ENCODE measurements around the gene ERAP2.
"Not testable (repeated sequence)": the region's sequence is repeated elsewhere in the genome, so short reads cannot be mapped to it uniquely, and the experiment has no call there.

ERAP2 gene

DNA sequence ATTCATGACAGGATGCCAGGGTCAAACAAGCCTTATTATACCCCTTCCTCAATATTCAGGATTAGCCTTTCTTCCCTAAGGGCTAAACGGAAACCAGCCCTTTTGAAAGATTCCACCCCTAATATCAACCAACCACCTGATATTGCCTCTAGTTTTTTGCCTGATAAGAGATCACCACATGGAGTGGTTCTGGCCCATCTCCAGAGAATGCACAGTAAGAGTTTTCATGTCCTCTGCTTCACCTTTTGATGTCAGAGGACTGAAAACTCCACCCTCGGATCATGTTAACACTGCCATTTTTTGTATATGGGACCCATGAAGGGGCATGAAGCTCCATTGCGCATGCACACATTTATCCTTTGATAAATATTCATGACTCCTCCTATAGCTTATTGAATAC is 53.8 kb downstream of the ERAP2 start:
- Histone ChIP-seq H4K20me1 (ENCODE audit: insufficient read depth, low read length) (no peaks in the 10 kb centered on the region), H3K27ac (ENCODE audit: low read length) (no peak overlapping the region), H3K4me3 (ENCODE audit: low read length) (no peak overlapping the region), H3F3A (ENCODE audit: insufficient read depth, low read length) (peaks cover 27% of the 10 kb centered on the region), H3K9ac (ENCODE audit: low read length) (no peak overlapping the region), H2AFZ (ENCODE audit: low read length) (no peak overlapping the region), H3K4me2 (ENCODE audit: low read depth, low read length) (no peak overlapping the region), H3K27me3 (replicated peaks; ENCODE audit: insufficient read depth, low read length) (no peaks in the 10 kb centered on the region), H3K79me2 (ENCODE audit: low read length) (no peaks in the 10 kb centered on the region), H3K4me1 (ENCODE audit: low read length) (peaks cover 18% of the 10 kb centered on the region), H3K36me3 (replicated peaks; ENCODE audit: insufficient read depth, low read length) (no peaks in the 10 kb centered on the region), H3K9me2 (replicated peaks; ENCODE audit: insufficient read depth, low read length) (no peaks in the 10 kb centered on the region), H3K9me3 (replicated peaks; ENCODE audit: insufficient read depth, low read length) (no peaks in the 10 kb centered on the region)
- TF ChIP-seq, protein P1, sequence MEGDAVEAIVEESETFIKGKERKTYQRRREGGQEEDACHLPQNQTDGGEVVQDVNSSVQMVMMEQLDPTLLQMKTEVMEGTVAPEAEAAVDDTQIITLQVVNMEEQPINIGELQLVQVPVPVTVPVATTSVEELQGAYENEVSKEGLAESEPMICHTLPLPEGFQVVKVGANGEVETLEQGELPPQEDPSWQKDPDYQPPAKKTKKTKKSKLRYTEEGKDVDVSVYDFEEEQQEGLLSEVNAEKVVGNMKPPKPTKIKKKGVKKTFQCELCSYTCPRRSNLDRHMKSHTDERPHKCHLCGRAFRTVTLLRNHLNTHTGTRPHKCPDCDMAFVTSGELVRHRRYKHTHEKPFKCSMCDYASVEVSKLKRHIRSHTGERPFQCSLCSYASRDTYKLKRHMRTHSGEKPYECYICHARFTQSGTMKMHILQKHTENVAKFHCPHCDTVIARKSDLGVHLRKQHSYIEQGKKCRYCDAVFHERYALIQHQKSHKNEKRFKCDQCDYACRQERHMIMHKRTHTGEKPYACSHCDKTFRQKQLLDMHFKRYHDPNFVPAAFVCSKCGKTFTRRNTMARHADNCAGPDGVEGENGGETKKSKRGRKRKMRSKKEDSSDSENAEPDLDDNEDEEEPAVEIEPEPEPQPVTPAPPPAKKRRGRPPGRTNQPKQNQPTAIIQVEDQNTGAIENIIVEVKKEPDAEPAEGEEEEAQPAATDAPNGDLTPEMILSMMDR (IDR thresholded peaks at IDR 0.05; ENCODE audit: low read length), result no peak
- TF ChIP-seq EZH2phosphoT487 (IDR thresholded peaks at IDR 0.05; ENCODE audit: low read length), result no peak
- TF ChIP-seq EZH2 (optimal IDR thresholded peaks at IDR 0.05; ENCODE audit: low read depth, low read length), result no peak
- no peak for DNase-seq

DNA sequence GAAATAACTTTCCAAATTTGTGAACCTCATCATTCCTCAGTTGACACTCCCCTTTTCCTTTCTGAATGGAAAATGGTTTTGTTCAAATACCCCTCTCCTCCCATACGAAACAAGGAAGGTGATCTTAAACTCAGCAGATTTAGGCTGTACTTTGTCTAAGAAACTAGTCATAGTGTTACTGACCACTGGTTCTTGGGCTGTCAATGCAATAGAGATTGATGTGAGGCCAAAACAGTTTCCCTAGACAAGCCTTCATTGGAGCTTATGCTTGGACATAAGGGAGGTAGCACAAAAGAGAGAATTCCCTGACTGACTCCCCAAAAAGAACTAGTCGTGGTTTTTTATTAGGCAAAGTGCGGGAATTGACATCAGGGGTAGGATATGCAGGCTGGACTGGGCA is 54.3 kb downstream of the ERAP2 start:
- peaks cover 18% of the 10 kb centered on the region for H3K4me1 ChIP-seq (ENCODE audit: low read length)
- no peak for DNase-seq
- H2AFZ ChIP-seq (ENCODE audit: low read length), result no peak overlapping the region
- H3K9me3 ChIP-seq (replicated peaks; ENCODE audit: insufficient read depth, low read length), result no peaks in the 10 kb centered on the region
- H3F3A ChIP-seq (ENCODE audit: insufficient read depth, low read length), result peaks cover 30% of the 10 kb centered on the region
- H3K4me3 ChIP-seq (ENCODE audit: low read length), result no peak overlapping the region
- TF ChIP-seq, protein P1 (IDR thresholded peaks at IDR 0.05; ENCODE audit: low read length), result no peak
- TF ChIP-seq EZH2phosphoT487 (IDR thresholded peaks at IDR 0.05; ENCODE audit: low read length) (no peak), EZH2 (optimal IDR thresholded peaks at IDR 0.05; ENCODE audit: low read depth, low read length) (no peak)
- no peaks in the 10 kb centered on the region for H3K9me2 ChIP-seq (replicated peaks; ENCODE audit: insufficient read depth, low read length)
- H3K9ac ChIP-seq (ENCODE audit: low read length), result no peak overlapping the region
- H3K27me3 ChIP-seq (replicated peaks; ENCODE audit: insufficient read depth, low read length), result no peaks in the 10 kb centered on the region
- H4K20me1 ChIP-seq (ENCODE audit: insufficient read depth, low read length), result no peaks in the 10 kb centered on the region
- no peak overlapping the region for H3K4me2 ChIP-seq (ENCODE audit: low read depth, low read length)
- no peaks in the 10 kb centered on the region for H3K79me2 ChIP-seq (ENCODE audit: low read length)
- H3K27ac ChIP-seq (ENCODE audit: low read length), result no peak overlapping the region
- no peaks in the 10 kb centered on the region for H3K36me3 ChIP-seq (replicated peaks; ENCODE audit: insufficient read depth, low read length)

DNA sequence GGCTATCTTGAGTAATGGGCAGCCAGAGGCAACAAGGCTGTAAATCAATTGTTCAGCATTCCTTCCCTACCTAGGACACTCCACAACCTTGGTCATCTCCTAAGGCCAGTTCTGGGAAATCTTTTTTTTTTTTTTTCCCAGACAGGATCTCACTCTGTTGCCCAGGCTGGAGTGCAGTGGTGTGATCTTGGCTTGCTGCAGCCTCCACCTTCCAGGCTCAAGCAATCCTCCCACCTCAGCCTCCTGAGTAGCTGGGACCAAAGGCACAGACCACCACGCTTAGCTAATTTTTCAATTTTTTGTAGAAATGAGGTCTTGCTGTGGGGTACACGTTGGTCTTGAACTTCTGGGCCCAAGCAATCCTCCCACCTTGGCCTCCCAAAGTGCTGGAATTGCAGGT is 54.7 kb downstream of the ERAP2 start:
- not testable (repeated sequence) for H2AFZ ChIP-seq (ENCODE audit: low read length); H3K27ac ChIP-seq (ENCODE audit: low read length); H3K4me2 ChIP-seq (ENCODE audit: low read depth, low read length); H4K20me1 ChIP-seq (ENCODE audit: insufficient read depth, low read length); H3K79me2 ChIP-seq (ENCODE audit: low read length); DNase-seq; H3K9me3 ChIP-seq (replicated peaks; ENCODE audit: insufficient read depth, low read length); H3K9me2 ChIP-seq (replicated peaks; ENCODE audit: insufficient read depth, low read length); H3K27me3 ChIP-seq (replicated peaks; ENCODE audit: insufficient read depth, low read length); H3K36me3 ChIP-seq (replicated peaks; ENCODE audit: insufficient read depth, low read length); H3K4me3 ChIP-seq (ENCODE audit: low read length); H3K9ac ChIP-seq (ENCODE audit: low read length)
- H3K4me1 ChIP-seq (ENCODE audit: low read length), result peaks cover 18% of the 10 kb centered on the region
- H3F3A ChIP-seq (ENCODE audit: insufficient read depth, low read length), result peaks cover 31% of the 10 kb centered on the region

DNA sequence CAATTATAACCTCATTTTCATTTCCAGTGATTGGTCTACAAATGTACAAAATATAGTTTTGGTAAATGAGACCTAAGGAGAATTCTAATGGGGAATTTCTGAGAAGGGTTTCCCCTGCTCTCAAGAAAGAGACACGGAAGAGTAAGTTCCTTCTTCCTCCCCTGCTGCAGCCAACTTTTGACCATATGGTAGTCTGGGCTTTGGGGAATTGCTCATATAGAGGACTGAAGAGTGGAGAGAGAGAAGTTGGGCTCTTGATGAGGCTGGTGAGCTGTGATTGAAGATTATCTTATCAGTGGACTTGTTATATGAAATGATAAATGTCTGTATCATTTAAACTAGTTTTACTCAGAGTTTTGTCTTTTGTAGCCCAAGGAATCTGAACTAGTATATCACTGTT is 55.3 kb downstream of the ERAP2 start:
- H3K4me2 ChIP-seq (ENCODE audit: low read depth, low read length), result no peak overlapping the region
- no peak overlapping the region for H3K9ac ChIP-seq (ENCODE audit: low read length)
- H3K36me3 ChIP-seq (replicated peaks; ENCODE audit: insufficient read depth, low read length), result no peaks in the 10 kb centered on the region
- H3K27ac ChIP-seq (ENCODE audit: low read length), result no peak overlapping the region
- peaks cover 31% of the 10 kb centered on the region for H3F3A ChIP-seq (ENCODE audit: insufficient read depth, low read length)
- H4K20me1 ChIP-seq (ENCODE audit: insufficient read depth, low read length), result no peaks in the 10 kb centered on the region
- H3K4me3 ChIP-seq (ENCODE audit: low read length), result no peak overlapping the region
- no peaks in the 10 kb centered on the region for H3K9me3 ChIP-seq (replicated peaks; ENCODE audit: insufficient read depth, low read length)
- H3K9me2 ChIP-seq (replicated peaks; ENCODE audit: insufficient read depth, low read length), result no peaks in the 10 kb centered on the region
- H3K4me1 ChIP-seq (ENCODE audit: low read length), result peaks cover 15% of the 10 kb centered on the region
- H3K27me3 ChIP-seq (replicated peaks; ENCODE audit: insufficient read depth, low read length), result no peaks in the 10 kb centered on the region
- H2AFZ ChIP-seq (ENCODE audit: low read length), result no peak overlapping the region
- TF ChIP-seq EZH2 (optimal IDR thresholded peaks at IDR 0.05; ENCODE audit: low read depth, low read length) (no peak), EZH2phosphoT487 (IDR thresholded peaks at IDR 0.05; ENCODE audit: low read length) (no peak)
- TF ChIP-seq, protein P1 (IDR thresholded peaks at IDR 0.05; ENCODE audit: low read length), result no peak
- H3K79me2 ChIP-seq (ENCODE audit: low read length), result peaks cover 7% of the 10 kb centered on the region
- DNase-seq, result no peak
